ENCODE data around the gene SYNGAP1. TPM values are rescaled to one million over a fixed set of nuclear protein-coding genes. Genes with fewer than 3 reads are reported as not detected.

The SYNGAP1 gene
- total and polyA plus RNA-seq, 2 experiments from 2014 or later: 13.9 to 45.0 TPM

DNA sequence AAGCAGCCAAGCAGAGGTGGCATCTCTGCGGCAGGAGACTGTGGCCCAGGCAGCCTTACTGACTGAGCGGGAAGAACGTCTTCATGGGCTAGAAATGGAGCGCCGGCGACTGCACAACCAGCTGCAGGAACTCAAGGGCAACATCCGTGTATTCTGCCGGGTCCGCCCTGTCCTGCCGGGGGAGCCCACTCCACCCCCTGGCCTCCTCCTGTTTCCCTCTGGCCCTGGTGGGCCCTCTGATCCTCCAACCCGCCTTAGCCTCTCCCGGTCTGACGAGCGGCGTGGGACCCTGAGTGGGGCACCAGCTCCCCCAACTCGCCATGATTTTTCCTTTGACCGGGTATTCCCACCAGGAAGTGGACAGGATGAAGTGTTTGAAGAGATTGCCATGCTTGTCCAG is 15.0 kb upstream of the SYNGAP1 start (continued):
- TF ChIP-seq REST (IDR thresholded peaks at IDR 0.05; ENCODE audit: unreplicated experiment): no peak
- TF ChIP-seq, protein P1, sequence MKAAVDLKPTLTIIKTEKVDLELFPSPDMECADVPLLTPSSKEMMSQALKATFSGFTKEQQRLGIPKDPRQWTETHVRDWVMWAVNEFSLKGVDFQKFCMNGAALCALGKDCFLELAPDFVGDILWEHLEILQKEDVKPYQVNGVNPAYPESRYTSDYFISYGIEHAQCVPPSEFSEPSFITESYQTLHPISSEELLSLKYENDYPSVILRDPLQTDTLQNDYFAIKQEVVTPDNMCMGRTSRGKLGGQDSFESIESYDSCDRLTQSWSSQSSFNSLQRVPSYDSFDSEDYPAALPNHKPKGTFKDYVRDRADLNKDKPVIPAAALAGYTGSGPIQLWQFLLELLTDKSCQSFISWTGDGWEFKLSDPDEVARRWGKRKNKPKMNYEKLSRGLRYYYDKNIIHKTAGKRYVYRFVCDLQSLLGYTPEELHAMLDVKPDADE (IDR thresholded peaks at IDR 0.05): no peak
- no peak for TF ChIP-seq POLR2AphosphoS5 (IDR thresholded peaks at IDR 0.05; ENCODE audit: low read depth)
- TF ChIP-seq ZNF114 (CRISPR knock-in tag; IDR thresholded peaks at IDR 0.05): no peak
- no peak for TF ChIP-seq JUNB (IDR thresholded peaks at IDR 0.05; ENCODE audit: unreplicated experiment)

GRCh38 chr6:33405386-33405940 is 14.4 kb upstream of the SYNGAP1 start:
- Mint-ChIP-seq H3K4me3 (no peak overlapping the region), H3K27ac (no peak overlapping the region), H3K27me3 (ENCODE audit: insufficient read depth, low read depth, poor library complexity) (peaks cover 7% of the 10 kb centered on the region), H3K9me3 (no peaks in the 10 kb centered on the region), H3K36me3 (ENCODE audit: low read depth) (peaks cover 69% of the 10 kb centered on the region), H3K4me1 (peaks cover 13% of the 10 kb centered on the region)
- Histone ChIP-seq H4K20me1 (replicated peaks; ENCODE audit: insufficient read depth) (peaks cover 4% of the 10 kb centered on the region; the same call in 1 of the 2 replicates), H3K36me3 (ENCODE audit: insufficient read depth) (peaks cover 52% of the 10 kb centered on the region), H2AFZ (no peak overlapping the region), H3K79me2 (replicated peaks; ENCODE audit: insufficient read depth) (0 out of 2 replicates have a peak, but pooled peaks cover 4% of the 10 kb centered on the region), H3K4me2 (no peak overlapping the region), H3K4me3 (no peak overlapping the region), H3F3A (replicated peaks; ENCODE audit: low read depth) (peaks cover 11% of the 10 kb centered on the region), H3K9me2 (ENCODE audit: insufficient read depth) (no peaks in the 10 kb centered on the region), H3K27me3 (ENCODE audit: insufficient read depth) (no peaks in the 10 kb centered on the region), H3K4me1 (ENCODE audit: insufficient read depth) (peaks cover 5% of the 10 kb centered on the region; the same call in 1 of the 2 replicates), H3K27ac (ENCODE audit: low read depth) (no peak overlapping the region)
- DNase-seq (ENCODE audit: low spot score): no peak
- ATAC-seq: no peak
- no peak for TF ChIP-seq POLR2AphosphoS5 (IDR thresholded peaks at IDR 0.05; ENCODE audit: low read depth)
- TF ChIP-seq STAT1 (IDR thresholded peaks at IDR 0.05; ENCODE audit: unreplicated experiment): no peak
- TF ChIP-seq ZNF331 (CRISPR knock-in tag; IDR thresholded peaks at IDR 0.05; ENCODE audit: low read depth): no peak
- TF ChIP-seq EZH2phosphoT487 (IDR thresholded peaks at IDR 0.05; ENCODE audit: unreplicated experiment): no peak
- no peak for TF ChIP-seq EZH2 (IDR thresholded peaks at IDR 0.05; ENCODE audit: low read depth, unreplicated experiment)
- TF ChIP-seq, protein P2, sequence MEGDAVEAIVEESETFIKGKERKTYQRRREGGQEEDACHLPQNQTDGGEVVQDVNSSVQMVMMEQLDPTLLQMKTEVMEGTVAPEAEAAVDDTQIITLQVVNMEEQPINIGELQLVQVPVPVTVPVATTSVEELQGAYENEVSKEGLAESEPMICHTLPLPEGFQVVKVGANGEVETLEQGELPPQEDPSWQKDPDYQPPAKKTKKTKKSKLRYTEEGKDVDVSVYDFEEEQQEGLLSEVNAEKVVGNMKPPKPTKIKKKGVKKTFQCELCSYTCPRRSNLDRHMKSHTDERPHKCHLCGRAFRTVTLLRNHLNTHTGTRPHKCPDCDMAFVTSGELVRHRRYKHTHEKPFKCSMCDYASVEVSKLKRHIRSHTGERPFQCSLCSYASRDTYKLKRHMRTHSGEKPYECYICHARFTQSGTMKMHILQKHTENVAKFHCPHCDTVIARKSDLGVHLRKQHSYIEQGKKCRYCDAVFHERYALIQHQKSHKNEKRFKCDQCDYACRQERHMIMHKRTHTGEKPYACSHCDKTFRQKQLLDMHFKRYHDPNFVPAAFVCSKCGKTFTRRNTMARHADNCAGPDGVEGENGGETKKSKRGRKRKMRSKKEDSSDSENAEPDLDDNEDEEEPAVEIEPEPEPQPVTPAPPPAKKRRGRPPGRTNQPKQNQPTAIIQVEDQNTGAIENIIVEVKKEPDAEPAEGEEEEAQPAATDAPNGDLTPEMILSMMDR (conservative IDR thresholded peaks at IDR 0.05; ENCODE audit: low read depth in 2 of 2): no peak
- TF ChIP-seq JUNB (IDR thresholded peaks at IDR 0.05; ENCODE audit: unreplicated experiment): no peak
- no peak for TF ChIP-seq NANOG (IDR thresholded peaks at IDR 0.05; ENCODE audit: borderline replicate concordance)
- TF ChIP-seq, protein P1 (IDR thresholded peaks at IDR 0.05): no peak
- TF ChIP-seq ZNF114 (CRISPR knock-in tag; IDR thresholded peaks at IDR 0.05): no peak
- no peak for TF ChIP-seq REST (IDR thresholded peaks at IDR 0.05; ENCODE audit: unreplicated experiment)
- TF ChIP-seq CREB1 (CRISPR knock-in tag; IDR thresholded peaks at IDR 0.05; ENCODE audit: low read depth): no peak

Data from GM23338 (cell line).